ENCODE results near the gene PLPP3. TPM values are rescaled to one million over a fixed set of nuclear protein-coding genes. Genes with fewer than 3 reads are reported as not detected.

PLPP3 gene
- total RNA-seq, 1 experiment from 2014 or later = 3.4 TPM

- no peaks in the 10 kb centered on the region for H3K4me1 ChIP-seq (ENCODE audit: control insufficient read depth in 1 of 2, insufficient read depth in 2 of 2, low read length in 2 of 2)
- H3K36me3 ChIP-seq (ENCODE audit: control insufficient read depth in 1 of 2, insufficient read depth in 2 of 2, low read length in 2 of 2) = no peaks in the 10 kb centered on the region
- no peak overlapping the region for H3K4me3 ChIP-seq (replicated peaks in 1 of 2; ENCODE audit: low read depth in 1 of 2, low read length in 2 of 2)
- H3K4me2 ChIP-seq (ENCODE audit: low read length) = no peak overlapping the region
- no peaks in the 10 kb centered on the region for H3K79me2 ChIP-seq (ENCODE audit: insufficient read depth, low read length)
- no peak for DNase-seq (ENCODE audit: low read depth, low spot score)
- RAD21 ChIA-PET (ENCODE audit: low non-redundant PET in 1 of 2, low total read pairs in 2 of 2, uncharacterized antibody in 2 of 2, unreplicated experiment in 2 of 2) = no interaction called here
- no peak overlapping the region for H3K27ac ChIP-seq (ENCODE audit: low read depth, low read length)
- no TSS peak for BruUV-seq (replicated peaks)
- no peaks in the 10 kb centered on the region for H4K20me1 ChIP-seq (ENCODE audit: insufficient read depth)
- H3K9me3 ChIP-seq (ENCODE audit: control insufficient read depth in 1 of 2, insufficient read depth in 1 of 2, low read depth in 1 of 2, low read length in 2 of 2) = no peaks in the 10 kb centered on the region
- TF ChIP-seq ELF1 (IDR thresholded peaks at IDR 0.05; ENCODE audit: borderline replicate concordance, low read depth) (no peak), CTCF (IDR thresholded peaks at IDR 0.05 in 2 of 3, conservative IDR thresholded peaks at IDR 0.05 in 1 of 3; ENCODE audit: borderline replicate concordance in 1 of 3, insufficient read depth in 1 of 3, low read depth in 2 of 3, low read length in 2 of 3) (no peak), MAX (IDR thresholded peaks at IDR 0.05) (no peak), TCF7L2 (IDR thresholded peaks at IDR 0.05; ENCODE audit: borderline replicate concordance, extremely low read depth, insufficient read depth, insufficient read length) (no peak), ATF3 (IDR thresholded peaks at IDR 0.05) (no peak), EGR1 (IDR thresholded peaks at IDR 0.05; ENCODE audit: low read depth) (no peak), SP1 (IDR thresholded peaks at IDR 0.05; ENCODE audit: low read depth) (no peak), EZH2 (IDR thresholded peaks at IDR 0.05) (no peak), YY1 (IDR thresholded peaks at IDR 0.05; ENCODE audit: extremely low read depth, insufficient replicate concordance, low read depth, low read length) (no peak), EZH2phosphoT487 (IDR thresholded peaks at IDR 0.05; ENCODE audit: borderline replicate concordance) (no peak)
- H3K27me3 ChIP-seq (ENCODE audit: insufficient read depth, low read length) = no peaks in the 10 kb centered on the region
- H3K9ac ChIP-seq (ENCODE audit: low read length) = no peak overlapping the region
- no peak overlapping the region for H2AFZ ChIP-seq (ENCODE audit: low read depth, low read length, poor library complexity, severe bottlenecking)
- ATAC-seq = no peak
- H3K9me2 ChIP-seq (ENCODE audit: insufficient read depth) = no peaks in the 10 kb centered on the region
- CTCF ChIA-PET = no interaction called here
- intact Hi-C loops (cut with micrococcal nuclease) = no loop called here
- POLR2A ChIA-PET = no interaction called here
Observed at GRCh38 chr1:56541408-56541807, 38.0 kb downstream of the PLPP3 start.
